Retinal pigment epithelial cell (primary cell): ENCODE data around the gene DGCR2.

Experiments used
- DNase-seq: peaks from one replicate; pipeline ENCODE4 v3.0.0-alpha.2; 2010; ENCODE audit warnings: low read depth
- H3K4me3 ChIP-seq: 2 replicates; pipeline ENCODE4 v1.5.1; 2011; ENCODE audit warnings: mild to moderate bottlenecking, low read length, control low read depth, moderate library complexity
- CTCF ChIP-seq: conservative IDR thresholded peaks from 2 replicates; pipeline ENCODE4 v1.5.1; 2011; ENCODE audit warnings: low read depth, low read length, control low read depth, inconsistent platforms

Gene DGCR2

DNA sequence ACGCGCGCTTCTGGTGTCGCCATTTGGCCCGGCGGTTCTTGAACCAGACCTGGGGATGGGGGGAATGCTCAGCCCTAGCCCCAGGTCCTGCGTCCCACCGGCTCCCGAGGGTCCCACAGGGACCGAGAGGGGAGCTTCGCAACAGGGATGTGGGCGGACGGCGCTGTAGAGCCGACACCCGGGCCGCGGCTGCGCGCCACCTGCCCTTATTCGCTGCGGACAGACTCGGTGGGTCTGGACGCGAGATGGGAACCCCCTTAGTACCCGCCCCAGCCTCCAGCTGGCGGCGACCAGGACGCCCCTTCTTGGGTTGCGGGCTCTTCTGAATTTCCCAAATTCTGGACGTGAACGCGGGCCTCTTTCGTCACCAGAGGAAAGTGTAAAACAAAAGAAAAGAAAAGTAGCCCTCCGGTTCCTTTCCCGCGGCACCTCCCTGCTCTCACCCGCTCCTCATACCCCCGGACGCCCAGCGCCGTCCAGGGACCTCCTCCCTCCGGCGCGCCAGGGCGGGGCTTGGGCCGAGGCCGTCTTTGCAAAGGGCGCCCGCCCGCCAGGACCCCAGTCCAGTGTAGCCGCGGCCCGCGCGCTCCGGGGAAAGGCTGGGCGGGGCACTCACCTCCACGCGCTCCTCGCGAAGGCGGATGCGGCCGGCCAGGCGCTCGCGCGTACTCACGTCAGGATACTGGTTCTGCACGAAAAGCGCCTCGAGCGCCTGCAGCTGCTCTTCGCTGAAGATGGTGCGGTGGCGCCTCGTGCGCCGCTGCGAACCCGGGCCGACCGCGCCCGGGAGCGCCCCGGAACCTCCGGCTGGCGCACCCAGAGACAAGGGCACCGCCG lies 27.1 kb upstream of the DGCR2 start:
- DNase-seq = no peak
- no peak for TF ChIP-seq CTCF
- no peak overlapping the region for H3K4me3 ChIP-seq

DNA sequence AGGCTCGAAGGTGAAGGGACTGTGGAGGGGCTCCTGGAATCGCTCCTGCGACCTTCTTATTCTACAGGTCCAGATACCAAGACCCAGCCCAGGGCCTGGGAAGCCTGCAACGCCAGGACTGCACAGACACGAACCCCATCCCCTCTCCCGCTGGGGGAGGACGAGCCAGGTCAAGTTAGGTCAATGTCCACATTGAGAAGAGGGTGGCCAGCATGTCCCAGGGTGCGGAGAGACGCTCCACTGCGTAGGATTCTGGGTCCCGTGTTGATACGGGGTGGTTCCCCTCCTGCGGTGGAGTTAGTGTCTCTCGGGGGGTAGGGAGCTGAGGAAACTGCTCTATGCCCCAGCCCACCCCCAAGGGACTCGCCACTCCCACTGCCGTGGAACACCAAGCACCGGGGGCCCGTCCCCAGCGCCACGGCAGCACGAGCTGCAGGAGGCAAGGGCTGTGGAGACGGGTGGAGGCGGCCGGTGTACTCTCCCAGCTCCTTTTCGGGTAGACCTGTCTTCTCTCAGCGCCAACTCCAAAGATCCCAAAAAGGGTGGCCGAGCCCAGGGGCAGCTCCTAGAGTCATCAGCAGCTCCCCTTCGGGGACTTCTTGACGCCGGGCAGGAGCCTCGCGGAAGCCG lies 26.3 kb upstream of the DGCR2 start:
- DNase-seq = no peak
- no peak overlapping the region for H3K4me3 ChIP-seq
- no peak for TF ChIP-seq CTCF

GRCh38 chr22:19147195-19147780 lies 25.1 kb upstream of the DGCR2 start:
- no peak for DNase-seq
- no peak overlapping the region for H3K4me3 ChIP-seq
- no peak for TF ChIP-seq CTCF

- no peak for TF ChIP-seq CTCF
- no peak overlapping the region for H3K4me3 ChIP-seq
- DNase-seq = no peak
Observed at GRCh38 chr22:19146215-19146968, 24.2 kb upstream of the DGCR2 start.

DNA sequence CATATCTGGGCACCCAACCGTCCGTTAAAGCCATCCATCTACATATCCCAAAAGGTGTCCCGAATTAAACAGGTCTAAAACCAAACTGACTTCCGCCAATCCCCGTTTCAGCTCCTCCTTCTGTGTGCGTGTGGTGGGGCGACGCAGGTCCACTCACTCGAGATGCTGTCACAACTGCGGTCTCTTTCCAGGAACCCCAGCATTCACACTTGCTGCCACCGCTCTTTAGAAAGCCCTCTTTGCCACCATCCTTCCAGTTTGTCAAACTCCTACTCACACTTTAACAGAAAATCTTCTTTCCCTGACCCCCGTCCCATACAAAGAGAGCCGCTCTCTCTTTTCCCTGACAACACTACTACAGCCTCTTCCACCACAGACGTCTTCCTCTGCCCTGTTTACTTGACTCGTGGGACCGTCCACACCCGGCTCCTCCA lies 21.8 kb upstream of the DGCR2 start:
- DNase-seq = no peak
- H3K4me3 ChIP-seq = peak overlapping the region; percentile 71
- TF ChIP-seq CTCF = no peak

- TF ChIP-seq CTCF = no peak
- no peak for DNase-seq
- H3K4me3 ChIP-seq = no peak overlapping the region
Observed at GRCh38 chr22:19143212-19143611, 21.0 kb upstream of the DGCR2 start.
